ENCODE measurements around the gene ARHGEF25. TPM values are rescaled to one million over a fixed set of nuclear protein-coding genes. Genes with fewer than 3 reads are reported as not detected.

ARHGEF25 gene
- total RNA-seq, 1 experiment from 2014 or later = 2.2 TPM

DNA sequence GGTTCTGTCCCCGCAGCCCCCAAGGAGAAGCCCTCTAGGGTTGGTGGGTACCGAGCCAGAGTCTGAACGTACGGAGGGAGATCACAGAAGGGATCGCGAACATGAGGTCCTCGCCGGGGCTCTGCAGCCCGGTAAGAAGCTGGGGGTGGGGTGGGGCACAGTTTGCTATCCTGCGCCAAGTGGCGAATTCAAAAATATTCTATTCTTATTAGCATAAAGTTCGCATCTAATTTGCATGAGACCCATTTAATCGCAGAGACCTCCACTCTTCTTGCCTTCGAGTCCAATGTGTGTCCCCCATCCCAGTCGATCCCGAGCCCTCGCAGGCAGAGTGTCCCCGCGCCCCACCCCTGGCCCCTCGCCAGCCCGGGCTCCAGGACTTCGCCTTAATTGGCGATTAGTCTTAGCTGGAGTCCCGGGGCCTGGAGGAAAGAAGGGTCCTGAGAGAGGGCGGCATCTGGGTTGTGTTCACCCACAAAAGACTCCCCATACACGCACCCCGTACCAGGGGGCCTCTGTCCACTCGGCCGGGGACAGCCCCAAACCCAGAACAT is 604 bp upstream of the ARHGEF25 start:
- DNase-seq = no peak
- BruUV-seq (replicated peaks) = no TSS peak
- CTCF ChIA-PET = interaction anchor here (0.5 to 0.7 kb wide), 2 partner anchors 25 to 27 kb away, joined by 3 read pairs; no protein-coding TSS in a partner anchor
- no peaks in the 10 kb centered on the region for H3K9me3 Mint-ChIP-seq (ENCODE audit: low read depth, unreplicated experiment)
- H3K27ac Mint-ChIP-seq (ENCODE audit: unreplicated experiment) = no peak overlapping the region
- peak overlapping the region; percentile 59 for H3K4me3 Mint-ChIP-seq (ENCODE audit: low read depth, unreplicated experiment)
- intact Hi-C loops (cut with micrococcal nuclease; ENCODE audit: unreplicated experiment) = no loop called here
- H3K27me3 Mint-ChIP-seq (ENCODE audit: unreplicated experiment) = peaks cover 54% of the 10 kb centered on the region
- peaks cover 3% of the 10 kb centered on the region for H3K36me3 Mint-ChIP-seq (ENCODE audit: insufficient read depth, unreplicated experiment)
- TF ChIP-seq, protein P1, sequence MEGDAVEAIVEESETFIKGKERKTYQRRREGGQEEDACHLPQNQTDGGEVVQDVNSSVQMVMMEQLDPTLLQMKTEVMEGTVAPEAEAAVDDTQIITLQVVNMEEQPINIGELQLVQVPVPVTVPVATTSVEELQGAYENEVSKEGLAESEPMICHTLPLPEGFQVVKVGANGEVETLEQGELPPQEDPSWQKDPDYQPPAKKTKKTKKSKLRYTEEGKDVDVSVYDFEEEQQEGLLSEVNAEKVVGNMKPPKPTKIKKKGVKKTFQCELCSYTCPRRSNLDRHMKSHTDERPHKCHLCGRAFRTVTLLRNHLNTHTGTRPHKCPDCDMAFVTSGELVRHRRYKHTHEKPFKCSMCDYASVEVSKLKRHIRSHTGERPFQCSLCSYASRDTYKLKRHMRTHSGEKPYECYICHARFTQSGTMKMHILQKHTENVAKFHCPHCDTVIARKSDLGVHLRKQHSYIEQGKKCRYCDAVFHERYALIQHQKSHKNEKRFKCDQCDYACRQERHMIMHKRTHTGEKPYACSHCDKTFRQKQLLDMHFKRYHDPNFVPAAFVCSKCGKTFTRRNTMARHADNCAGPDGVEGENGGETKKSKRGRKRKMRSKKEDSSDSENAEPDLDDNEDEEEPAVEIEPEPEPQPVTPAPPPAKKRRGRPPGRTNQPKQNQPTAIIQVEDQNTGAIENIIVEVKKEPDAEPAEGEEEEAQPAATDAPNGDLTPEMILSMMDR (IDR thresholded peaks at IDR 0.05; ENCODE audit: unreplicated experiment) = no peak
- H3K4me1 Mint-ChIP-seq (ENCODE audit: low read depth, unreplicated experiment) = peaks cover 4% of the 10 kb centered on the region

GRCh38 chr12:57611827-57612710 is 834 bp downstream of the ARHGEF25 start:
- no peak for DNase-seq
- Mint-ChIP-seq H3K27ac (ENCODE audit: unreplicated experiment) (no peak overlapping the region), H3K4me1 (ENCODE audit: low read depth, unreplicated experiment) (no peaks in the 10 kb centered on the region), H3K9me3 (ENCODE audit: low read depth, unreplicated experiment) (no peaks in the 10 kb centered on the region), H3K27me3 (ENCODE audit: unreplicated experiment) (peaks cover 68% of the 10 kb centered on the region), H3K4me3 (ENCODE audit: low read depth, unreplicated experiment) (peak overlapping the region; percentile 59), H3K36me3 (ENCODE audit: insufficient read depth, unreplicated experiment) (peaks cover 3% of the 10 kb centered on the region)
- intact Hi-C loops (cut with micrococcal nuclease; ENCODE audit: unreplicated experiment) = no loop called here
- CTCF ChIA-PET = no interaction called here
- TF ChIP-seq, protein P1 (IDR thresholded peaks at IDR 0.05; ENCODE audit: unreplicated experiment) = no peak
- BruUV-seq (replicated peaks) = no TSS peak

DNA sequence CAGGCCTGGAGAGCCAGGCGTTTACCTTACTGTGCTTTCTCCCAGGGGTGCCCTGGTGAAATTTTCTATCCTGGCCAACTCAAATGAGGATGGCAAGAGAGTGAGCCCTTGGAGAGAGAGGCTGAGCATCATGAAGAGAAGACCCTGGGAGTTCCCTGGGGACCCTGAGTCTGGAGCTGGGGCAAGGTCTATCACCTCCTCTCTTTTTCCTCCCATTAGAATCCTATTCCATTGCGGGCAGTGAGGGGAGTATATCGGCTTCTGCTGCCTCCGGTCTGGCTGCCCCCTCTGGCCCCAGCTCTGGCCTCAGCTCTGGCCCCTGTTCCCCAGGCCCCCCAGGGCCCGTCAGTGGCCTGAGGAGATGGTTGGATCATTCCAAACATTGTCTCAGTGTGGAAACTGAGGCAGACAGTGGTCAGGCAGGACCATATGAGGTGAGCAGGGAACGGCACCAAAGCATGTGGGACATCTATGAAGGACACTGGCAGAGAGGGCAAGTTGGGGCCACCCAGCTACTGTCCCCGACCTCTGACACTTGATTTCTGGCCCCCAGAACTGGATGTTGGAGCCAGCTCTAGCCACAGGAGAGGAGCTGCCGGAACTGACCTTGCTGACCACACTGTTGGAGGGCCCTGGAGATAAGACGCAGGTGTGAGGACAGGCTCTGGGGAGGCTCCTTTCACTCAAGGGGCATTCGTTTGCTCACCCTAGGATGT is 1.6 kb downstream of the ARHGEF25 start:
- no peak for DNase-seq
- peaks cover 76% of the 10 kb centered on the region for H3K27me3 Mint-ChIP-seq (ENCODE audit: unreplicated experiment)

More for the DNA sequence above, 1.6 kb downstream of the ARHGEF25 start:
- TF ChIP-seq, protein P1 (IDR thresholded peaks at IDR 0.05; ENCODE audit: unreplicated experiment) = no peak
- Mint-ChIP-seq H3K9me3 (ENCODE audit: low read depth, unreplicated experiment) (no peaks in the 10 kb centered on the region), H3K4me3 (ENCODE audit: low read depth, unreplicated experiment) (no peak overlapping the region), H3K27ac (ENCODE audit: unreplicated experiment) (no peak overlapping the region), H3K36me3 (ENCODE audit: insufficient read depth, unreplicated experiment) (no peaks in the 10 kb centered on the region), H3K4me1 (ENCODE audit: low read depth, unreplicated experiment) (no peaks in the 10 kb centered on the region)
- CTCF ChIA-PET = no interaction called here
- BruUV-seq (replicated peaks) = no TSS peak
- intact Hi-C loops (cut with micrococcal nuclease; ENCODE audit: unreplicated experiment) = no loop called here
